Nephron (organoid): ENCODE measurements around the gene PALMD.
A peak's percentile ranks its signal among the peaks of the same experiment; 100 is the strongest.

Experiments
- H3K27ac Mint-ChIP-seq, 3 experiments: 2 replicates each; pipeline ENCODE4 v1.8.0; 2020; ENCODE audit warnings: mixed read lengths in 3 of 3, mild to moderate bottlenecking in 2 of 3, moderate library complexity in 1 of 3
- H3K27me3 Mint-ChIP-seq: 2 replicates; pipeline ENCODE4 v1.8.0; 2021; ENCODE audit warnings: low read depth, mild to moderate bottlenecking, moderate library complexity, mixed read lengths
- H3K36me3 Mint-ChIP-seq: 2 replicates; pipeline ENCODE4 v1.8.0; 2020; ENCODE audit warnings: low read depth, mixed read lengths
- H3K4me1 Mint-ChIP-seq: 2 replicates; pipeline ENCODE4 v1.8.0; 2020; ENCODE audit warnings: mixed read lengths
- H3K4me3 Mint-ChIP-seq, 3 experiments: 2 replicates each; pipeline ENCODE4 v1.8.0; 2020; ENCODE audit warnings: mild to moderate bottlenecking in 3 of 3, mixed read lengths in 3 of 3, moderate library complexity in 2 of 3
- H3K9me3 Mint-ChIP-seq: 2 replicates; pipeline ENCODE4 v1.8.0; 2020; ENCODE audit warnings: mixed read lengths
- CTCF ChIP-seq, 3 experiments: fragments of 200-600 bp; sonication (generic); IDR thresholded peaks; one replicate each; pipeline ENCODE4 v1.5.0; 2021; ENCODE audit warnings: antibody characterized with exemption in 3 of 3; ENCODE audit not compliant: unreplicated experiment in 3 of 3

The PALMD gene

DNA sequence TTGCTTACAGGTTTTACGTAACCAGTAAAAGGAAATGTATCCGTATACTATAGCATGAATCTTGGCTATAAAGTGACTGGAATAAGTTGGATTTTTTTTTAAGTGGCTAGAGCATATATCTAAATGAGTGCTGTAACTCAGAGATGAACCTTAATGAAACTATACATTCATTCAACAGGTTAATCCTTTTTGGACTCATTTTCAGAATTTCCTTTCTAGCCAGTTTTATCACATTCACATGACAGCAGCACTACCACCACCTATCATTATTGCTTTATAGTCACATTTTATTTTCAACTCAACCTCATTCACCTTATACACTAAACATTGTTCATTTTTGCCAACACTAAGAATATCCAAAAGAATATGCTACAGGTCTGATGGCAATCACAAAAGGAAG, 89.9 kb downstream of the PALMD start:
- no peak for TF ChIP-seq CTCF (IDR thresholded peaks at IDR 0.05; ENCODE audit: unreplicated experiment in 3 of 3)
- no peak overlapping the region for H3K4me3 Mint-ChIP-seq
- H3K27ac Mint-ChIP-seq: no peak overlapping the region
- H3K4me1 Mint-ChIP-seq: no peaks in the 10 kb centered on the region
- no peaks in the 10 kb centered on the region for H3K27me3 Mint-ChIP-seq
- H3K9me3 Mint-ChIP-seq: no peaks in the 10 kb centered on the region
- H3K36me3 Mint-ChIP-seq: no peaks in the 10 kb centered on the region

- no peaks in the 10 kb centered on the region for H3K36me3 Mint-ChIP-seq
- no peaks in the 10 kb centered on the region for H3K27me3 Mint-ChIP-seq
- peak in 2 of 3 experiments; percentile 24 to 49 for TF ChIP-seq CTCF (IDR thresholded peaks at IDR 0.05; ENCODE audit: unreplicated experiment in 3 of 3)
- H3K4me1 Mint-ChIP-seq: no peaks in the 10 kb centered on the region
- no peak overlapping the region for H3K4me3 Mint-ChIP-seq
- H3K27ac Mint-ChIP-seq: no peak overlapping the region
- H3K9me3 Mint-ChIP-seq: no peaks in the 10 kb centered on the region
Measured at GRCh38 chr1:99737016-99737415, 91.1 kb downstream of the PALMD start.

DNA sequence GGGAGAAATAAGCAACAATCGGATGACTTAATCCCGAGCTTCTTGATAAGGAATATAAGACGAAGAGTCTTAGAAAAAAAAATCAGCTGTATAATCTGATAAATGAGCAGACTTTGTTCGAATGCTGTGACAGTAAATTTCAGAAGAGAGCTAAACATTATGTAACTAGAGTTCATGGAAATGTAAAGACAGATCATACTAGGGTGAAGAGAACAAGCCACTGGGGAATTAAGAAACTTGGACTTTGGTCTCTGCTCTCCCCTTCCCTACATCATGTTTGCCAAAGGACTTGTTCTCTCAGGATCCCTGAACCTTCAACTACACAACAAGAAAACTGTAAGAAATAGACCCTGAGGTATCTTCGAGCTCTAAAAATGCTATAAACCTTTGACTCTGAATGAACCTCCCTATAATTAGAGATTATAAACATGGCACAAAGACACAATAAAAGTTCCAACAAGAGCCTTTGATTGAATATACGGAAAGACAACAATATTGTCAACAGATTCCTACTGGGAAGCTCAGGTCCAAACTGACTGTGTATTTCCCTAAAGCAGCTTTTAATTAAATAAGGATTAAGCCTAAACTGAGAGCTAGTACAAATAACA, 93.0 kb downstream of the PALMD start:
- peaks cover 2% of the 10 kb centered on the region for H3K36me3 Mint-ChIP-seq
- no peaks in the 10 kb centered on the region for H3K4me1 Mint-ChIP-seq
- H3K27me3 Mint-ChIP-seq: no peaks in the 10 kb centered on the region
- no peaks in the 10 kb centered on the region for H3K9me3 Mint-ChIP-seq
- TF ChIP-seq CTCF (IDR thresholded peaks at IDR 0.05; ENCODE audit: unreplicated experiment in 3 of 3): no peak
- H3K4me3 Mint-ChIP-seq: no peak overlapping the region
- no peak overlapping the region for H3K27ac Mint-ChIP-seq

DNA sequence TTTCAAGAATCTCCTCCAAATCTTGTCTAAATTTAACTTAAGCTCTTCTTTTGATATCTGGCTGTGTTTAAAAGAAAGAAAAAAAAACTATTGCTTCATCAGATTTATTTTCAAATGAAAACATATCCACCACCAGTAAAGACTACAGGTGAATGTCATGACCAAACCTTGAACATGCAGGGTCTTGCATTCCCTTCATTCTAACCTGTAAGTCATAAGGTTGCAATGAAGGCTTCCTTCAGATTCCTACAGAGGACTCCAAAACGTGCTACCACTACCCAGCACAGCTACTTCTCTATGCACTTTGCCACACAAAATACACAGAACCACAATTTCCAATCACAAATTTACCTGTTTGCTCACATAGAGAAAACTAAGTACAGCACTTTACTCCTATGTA, 94.2 kb downstream of the PALMD start:
- no peak overlapping the region for H3K27ac Mint-ChIP-seq
- no peak overlapping the region for H3K4me3 Mint-ChIP-seq
- no peaks in the 10 kb centered on the region for H3K4me1 Mint-ChIP-seq
- H3K9me3 Mint-ChIP-seq: no peaks in the 10 kb centered on the region
- H3K36me3 Mint-ChIP-seq: peaks cover 5% of the 10 kb centered on the region
- no peak for TF ChIP-seq CTCF (IDR thresholded peaks at IDR 0.05; ENCODE audit: unreplicated experiment in 3 of 3)
- H3K27me3 Mint-ChIP-seq: no peaks in the 10 kb centered on the region
